ENCODE measurements around the gene TUSC1. TPM values are rescaled to one million over a fixed set of nuclear protein-coding genes. Genes with fewer than 3 reads are reported as not detected.

The TUSC1 gene
- polyA plus RNA-seq, 1 donor from 2014 or later: 3.8 TPM

DNA sequence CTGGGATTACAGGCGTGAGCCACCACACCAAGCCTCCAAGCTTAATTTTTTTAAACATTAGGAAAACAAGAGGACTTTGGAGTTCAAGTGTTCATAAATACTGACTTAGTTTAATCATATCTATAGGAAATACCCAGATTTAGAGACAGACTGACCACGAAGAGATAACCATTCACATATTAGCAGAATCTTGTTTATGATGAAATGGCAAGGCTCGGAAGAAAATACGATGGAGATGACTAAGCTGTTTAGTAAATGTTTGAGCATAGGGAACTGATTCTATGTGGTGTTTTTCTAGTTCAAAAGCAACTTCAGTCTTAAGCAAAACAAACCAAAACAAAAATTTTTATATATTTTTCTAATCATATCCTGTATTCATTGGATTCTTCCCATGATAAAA, 13.5 kb upstream of the TUSC1 start:
- Histone ChIP-seq H3K9ac (ENCODE audit: low read length) (no peak overlapping the region), H3K27ac (ENCODE audit: low read length) (no peak overlapping the region), H3K27me3 (ENCODE audit: insufficient read depth, low read depth, low read length) (no peaks in the 10 kb centered on the region), H4K20me1 (ENCODE audit: insufficient read depth) (no peaks in the 10 kb centered on the region), H2AFZ (ENCODE audit: low read depth, low read length) (no peak overlapping the region), H3K4me2 (ENCODE audit: low read length) (no peak overlapping the region), H3K79me2 (replicated peaks; ENCODE audit: insufficient read depth, low read length) (no peaks in the 10 kb centered on the region), H3K4me3 (ENCODE audit: low read length) (no peak overlapping the region), H3K9me3 (ENCODE audit: low read length) (no peaks in the 10 kb centered on the region), H3K9me2 (ENCODE audit: insufficient read depth, low read length) (no peaks in the 10 kb centered on the region), H3K36me3 (ENCODE audit: insufficient read depth, low read length) (no peaks in the 10 kb centered on the region), H3F3A (ENCODE audit: insufficient read depth, low read length, poor library complexity, severe bottlenecking) (no peaks in the 10 kb centered on the region)
- TF ChIP-seq SMC3 (conservative IDR thresholded peaks at IDR 0.05; ENCODE audit: poor library complexity): no peak
- TF ChIP-seq CTCF (IDR thresholded peaks at IDR 0.05; ENCODE audit: poor library complexity, severe bottlenecking): no peak
- no peak for TF ChIP-seq TAF1 (IDR thresholded peaks at IDR 0.05; ENCODE audit: low read depth)
- TF ChIP-seq POLR2AphosphoS5 (IDR thresholded peaks at IDR 0.05): no peak
- no peak for TF ChIP-seq EP300 (conservative IDR thresholded peaks at IDR 0.05; ENCODE audit: poor library complexity, severe bottlenecking)
- no peak for TF ChIP-seq MXI1 (conservative IDR thresholded peaks at IDR 0.05; ENCODE audit: poor library complexity, severe bottlenecking)

DNA sequence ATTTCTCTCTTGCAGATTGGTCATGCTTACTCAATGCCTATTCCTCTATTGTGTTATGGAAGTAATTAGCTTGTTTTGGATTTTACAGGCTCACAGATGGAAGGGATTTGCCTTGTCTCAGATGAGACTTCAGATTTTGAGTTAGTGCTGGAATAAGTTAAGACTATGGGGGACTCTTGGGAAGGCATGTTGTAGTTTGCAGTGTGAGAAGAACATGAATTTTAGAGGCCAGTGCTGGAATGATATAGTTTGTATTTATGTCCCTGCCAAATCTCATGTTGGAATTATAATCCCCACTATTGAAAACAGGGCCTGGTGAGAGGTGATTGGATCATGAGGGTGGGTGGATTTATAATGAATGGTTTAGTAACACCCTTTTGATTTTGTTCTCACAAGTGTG, 6.1 kb upstream of the TUSC1 start:
- Histone ChIP-seq H3K27me3 (ENCODE audit: insufficient read depth, low read depth, low read length) (no peaks in the 10 kb centered on the region), H4K20me1 (ENCODE audit: insufficient read depth) (no peaks in the 10 kb centered on the region), H3K4me3 (ENCODE audit: low read length) (no peak overlapping the region), H3K9me3 (ENCODE audit: low read length) (no peaks in the 10 kb centered on the region), H3K9me2 (ENCODE audit: insufficient read depth, low read length) (no peaks in the 10 kb centered on the region), H3K4me2 (ENCODE audit: low read length) (no peak overlapping the region), H3K36me3 (ENCODE audit: insufficient read depth, low read length) (no peaks in the 10 kb centered on the region), H3K79me2 (replicated peaks; ENCODE audit: insufficient read depth, low read length) (no peaks in the 10 kb centered on the region), H2AFZ (ENCODE audit: low read depth, low read length) (no peak overlapping the region), H3F3A (ENCODE audit: insufficient read depth, low read length, poor library complexity, severe bottlenecking) (no peaks in the 10 kb centered on the region), H3K27ac (ENCODE audit: low read length) (no peak overlapping the region), H3K9ac (ENCODE audit: low read length) (no peak overlapping the region)
- no peak for TF ChIP-seq REST (IDR thresholded peaks at IDR 0.05; ENCODE audit: borderline replicate concordance)
- TF ChIP-seq POLR2AphosphoS5 (IDR thresholded peaks at IDR 0.05): no peak
- no peak for TF ChIP-seq EZH2 (IDR thresholded peaks at IDR 0.05; ENCODE audit: borderline replicate concordance, insufficient read depth, low read length, poor library complexity, severe bottlenecking)
- TF ChIP-seq MXI1 (conservative IDR thresholded peaks at IDR 0.05; ENCODE audit: poor library complexity, severe bottlenecking): no peak
- no peak for TF ChIP-seq SMC3 (conservative IDR thresholded peaks at IDR 0.05; ENCODE audit: poor library complexity)
- TF ChIP-seq RAD21 (conservative IDR thresholded peaks at IDR 0.05): no peak
- TF ChIP-seq CTCF (IDR thresholded peaks at IDR 0.05; ENCODE audit: poor library complexity, severe bottlenecking): no peak

All from neural cell (in vitro differentiated cells).